Keratinocyte (primary cell): Measurements from ENCODE around the gene USP27X.

Source experiments
- EZH2 ChIP-seq: IDR thresholded peaks from one replicate; pipeline ENCODE4 v1.6.1; 2012; ENCODE audit warnings: inconsistent platforms, mild to moderate bottlenecking, low read length, moderate library complexity
- TF ChIP-seq, protein P1 (sequence below), 3 experiments: IDR thresholded peaks in 1 of 3; conservative IDR thresholded peaks in 1 of 3; optimal IDR thresholded peaks in 1 of 3; 2 replicates in 2 of 3; 3 replicates in 1 of 3; pipeline versions ENCODE3 to v1.5.1; 2011; ENCODE audit warnings: low read length in 3 of 3, mild to moderate bottlenecking in 3 of 3, moderate library complexity in 2 of 3, control low read depth in 1 of 3, inconsistent platforms in 1 of 3; ENCODE audit not compliant: insufficient read depth in 2 of 3; ENCODE audit errors: extremely low read depth in 1 of 3

DNA sequence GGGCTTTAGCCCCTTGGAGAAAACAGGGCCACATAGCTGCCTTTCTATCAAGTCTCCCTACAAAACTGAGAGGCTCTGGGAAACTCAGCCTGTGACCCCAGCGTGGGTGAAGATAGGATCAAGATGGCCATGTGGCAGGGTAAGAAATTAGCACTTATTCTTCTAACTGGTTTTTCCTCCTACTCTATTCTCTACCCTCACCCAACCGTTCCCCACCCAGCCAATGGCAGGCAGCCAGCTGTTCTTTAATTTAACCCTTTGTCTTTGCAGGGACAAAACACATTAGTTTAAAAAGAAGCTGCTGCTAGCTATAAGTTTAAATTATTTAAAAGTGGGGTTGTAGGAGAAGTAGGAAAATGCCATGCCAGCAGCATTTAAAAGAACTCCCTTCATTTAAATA, 45.9 kb downstream of the USP27X start:
- no peak for TF ChIP-seq EZH2
- TF ChIP-seq, protein P1, sequence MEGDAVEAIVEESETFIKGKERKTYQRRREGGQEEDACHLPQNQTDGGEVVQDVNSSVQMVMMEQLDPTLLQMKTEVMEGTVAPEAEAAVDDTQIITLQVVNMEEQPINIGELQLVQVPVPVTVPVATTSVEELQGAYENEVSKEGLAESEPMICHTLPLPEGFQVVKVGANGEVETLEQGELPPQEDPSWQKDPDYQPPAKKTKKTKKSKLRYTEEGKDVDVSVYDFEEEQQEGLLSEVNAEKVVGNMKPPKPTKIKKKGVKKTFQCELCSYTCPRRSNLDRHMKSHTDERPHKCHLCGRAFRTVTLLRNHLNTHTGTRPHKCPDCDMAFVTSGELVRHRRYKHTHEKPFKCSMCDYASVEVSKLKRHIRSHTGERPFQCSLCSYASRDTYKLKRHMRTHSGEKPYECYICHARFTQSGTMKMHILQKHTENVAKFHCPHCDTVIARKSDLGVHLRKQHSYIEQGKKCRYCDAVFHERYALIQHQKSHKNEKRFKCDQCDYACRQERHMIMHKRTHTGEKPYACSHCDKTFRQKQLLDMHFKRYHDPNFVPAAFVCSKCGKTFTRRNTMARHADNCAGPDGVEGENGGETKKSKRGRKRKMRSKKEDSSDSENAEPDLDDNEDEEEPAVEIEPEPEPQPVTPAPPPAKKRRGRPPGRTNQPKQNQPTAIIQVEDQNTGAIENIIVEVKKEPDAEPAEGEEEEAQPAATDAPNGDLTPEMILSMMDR (optimal IDR thresholded peaks at IDR 0.05 in 1 of 3, IDR thresholded peaks at IDR 0.05 in 1 of 3, conservative IDR thresholded peaks at IDR 0.05 in 1 of 3; ENCODE audit: extremely low read depth in 1 of 3, insufficient read depth in 2 of 3, low read length in 3 of 3) = no peak
